Epithelial cell of proximal tubule (primary cell): ENCODE results near the gene XRN2. TPM values are rescaled to one million over a fixed set of nuclear protein-coding genes. Genes with fewer than 3 reads are reported as not detected.

Source experiments
- DNase-seq: peaks from one replicate; pipeline ENCODE4 v3.0.0-alpha.2; 2011; ENCODE audit warnings: low read depth
- H3K4me3 ChIP-seq: 2 replicates; pipeline ENCODE4 v1.5.1; 2011; ENCODE audit warnings: low read depth, mild to moderate bottlenecking, low read length
- total RNA-seq: library from RNA; depleted of rRNA; stranded (reverse); fragments of >200 nt; gene quantifications from 2 replicates; pipeline ENCODE4 v1.2.3, GENCODE V29; 2015
- TF ChIP-seq, protein P1 (sequence below): conservative IDR thresholded peaks from 2 replicates; pipeline ENCODE4 v1.5.1; 2012; ENCODE audit warnings: low read depth, mild to moderate bottlenecking, low read length

Gene XRN2
- total RNA-seq, 1 donor from 2014 or later = 92.0 TPM

DNA sequence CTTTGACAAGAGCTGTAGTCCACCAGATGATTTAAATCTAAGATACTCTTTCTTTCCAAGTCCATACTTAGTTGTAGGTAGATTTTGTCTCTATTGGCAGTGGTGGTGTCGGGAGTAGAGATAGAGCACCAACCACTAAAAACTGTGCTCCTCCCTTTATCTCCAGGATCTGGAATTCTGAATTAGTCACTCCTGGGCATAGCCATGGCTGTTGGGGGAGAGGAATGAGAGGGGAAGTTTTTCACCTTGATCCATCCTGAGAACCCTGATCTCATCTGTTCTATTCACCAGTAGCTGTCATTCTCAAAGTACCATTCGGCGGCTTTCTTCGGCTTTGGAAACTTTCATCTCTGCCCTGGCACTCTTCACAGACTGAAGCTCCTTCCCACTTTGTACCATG lies 129.8 kb downstream of the XRN2 start:
- H3K4me3 ChIP-seq = no peak overlapping the region
- TF ChIP-seq, protein P1, sequence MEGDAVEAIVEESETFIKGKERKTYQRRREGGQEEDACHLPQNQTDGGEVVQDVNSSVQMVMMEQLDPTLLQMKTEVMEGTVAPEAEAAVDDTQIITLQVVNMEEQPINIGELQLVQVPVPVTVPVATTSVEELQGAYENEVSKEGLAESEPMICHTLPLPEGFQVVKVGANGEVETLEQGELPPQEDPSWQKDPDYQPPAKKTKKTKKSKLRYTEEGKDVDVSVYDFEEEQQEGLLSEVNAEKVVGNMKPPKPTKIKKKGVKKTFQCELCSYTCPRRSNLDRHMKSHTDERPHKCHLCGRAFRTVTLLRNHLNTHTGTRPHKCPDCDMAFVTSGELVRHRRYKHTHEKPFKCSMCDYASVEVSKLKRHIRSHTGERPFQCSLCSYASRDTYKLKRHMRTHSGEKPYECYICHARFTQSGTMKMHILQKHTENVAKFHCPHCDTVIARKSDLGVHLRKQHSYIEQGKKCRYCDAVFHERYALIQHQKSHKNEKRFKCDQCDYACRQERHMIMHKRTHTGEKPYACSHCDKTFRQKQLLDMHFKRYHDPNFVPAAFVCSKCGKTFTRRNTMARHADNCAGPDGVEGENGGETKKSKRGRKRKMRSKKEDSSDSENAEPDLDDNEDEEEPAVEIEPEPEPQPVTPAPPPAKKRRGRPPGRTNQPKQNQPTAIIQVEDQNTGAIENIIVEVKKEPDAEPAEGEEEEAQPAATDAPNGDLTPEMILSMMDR = no peak
- no peak for DNase-seq

DNA sequence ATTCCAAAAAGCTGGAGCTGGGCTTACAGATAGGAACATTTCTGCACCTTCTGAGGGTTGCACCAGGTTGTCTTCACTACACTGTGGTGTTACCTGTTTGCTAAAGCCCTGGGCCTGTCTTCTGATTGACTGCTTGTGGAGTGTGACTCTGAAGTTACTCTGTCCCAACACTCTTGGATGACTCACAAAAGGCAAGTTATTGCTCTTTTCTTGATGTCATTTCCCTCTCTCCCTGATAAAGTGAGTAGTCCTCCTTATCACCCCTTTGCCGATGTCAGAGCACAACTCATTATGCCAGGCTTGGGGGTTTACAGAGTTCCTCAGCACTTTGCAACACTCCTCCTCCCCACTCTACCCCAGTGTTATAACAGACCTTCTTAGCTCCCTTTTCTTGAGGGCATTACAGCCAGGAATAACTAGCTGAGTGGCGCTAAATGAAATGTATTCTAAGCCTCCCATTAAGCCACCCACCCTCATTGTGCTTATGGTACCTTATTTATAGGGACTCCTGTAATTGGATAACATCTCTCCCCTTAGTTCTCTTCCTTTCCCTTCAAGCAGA lies 130.3 kb downstream of the XRN2 start:
- TF ChIP-seq, protein P1 = no peak
- no peak for DNase-seq
- H3K4me3 ChIP-seq = no peak overlapping the region

DNA sequence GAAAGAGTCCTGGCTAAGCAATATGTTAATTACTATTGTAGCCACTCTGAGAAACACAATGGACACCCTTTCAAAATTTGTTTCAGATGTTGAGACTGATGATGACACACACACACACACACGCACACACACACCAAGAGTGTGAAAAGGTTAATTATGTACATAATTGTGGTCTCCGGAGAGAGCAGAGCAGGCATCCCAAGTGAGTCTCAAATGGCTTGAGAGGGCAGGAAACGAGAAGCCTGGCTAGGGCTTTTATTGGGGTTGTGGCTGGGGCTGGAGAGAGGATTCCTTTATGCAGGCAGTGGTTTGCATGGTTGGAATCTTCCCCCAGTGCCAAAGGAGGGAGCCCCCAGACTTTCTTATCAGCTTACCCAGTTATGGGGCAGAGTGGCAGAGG lies 132.4 kb downstream of the XRN2 start:
- DNase-seq = no peak
- TF ChIP-seq, protein P1 = no peak

DNA sequence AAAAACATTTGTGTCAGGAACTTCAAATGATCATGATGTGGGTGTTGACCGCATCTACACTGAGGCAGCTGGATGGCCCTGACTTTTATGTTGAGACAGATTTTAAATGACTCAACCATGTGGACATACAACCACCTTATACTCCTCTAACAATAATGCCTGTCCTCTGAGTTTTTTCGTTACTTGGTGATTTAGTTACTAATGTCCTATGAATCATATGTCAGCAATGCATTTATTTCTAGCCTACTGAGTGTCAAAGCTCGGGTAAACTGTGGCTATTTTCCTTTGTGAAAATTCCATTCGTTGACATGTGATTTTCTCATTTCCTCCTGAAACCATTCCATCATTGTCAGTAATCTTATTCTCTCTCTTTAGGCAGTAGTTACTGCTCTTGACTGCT lies 133.1 kb downstream of the XRN2 start:
- peak; percentile 98 for DNase-seq
- H3K4me3 ChIP-seq = no peak overlapping the region
- TF ChIP-seq, protein P1 = no peak

More for the DNA sequence above, 132.4 kb downstream of the XRN2 start:
- H3K4me3 ChIP-seq = no peak overlapping the region

DNA sequence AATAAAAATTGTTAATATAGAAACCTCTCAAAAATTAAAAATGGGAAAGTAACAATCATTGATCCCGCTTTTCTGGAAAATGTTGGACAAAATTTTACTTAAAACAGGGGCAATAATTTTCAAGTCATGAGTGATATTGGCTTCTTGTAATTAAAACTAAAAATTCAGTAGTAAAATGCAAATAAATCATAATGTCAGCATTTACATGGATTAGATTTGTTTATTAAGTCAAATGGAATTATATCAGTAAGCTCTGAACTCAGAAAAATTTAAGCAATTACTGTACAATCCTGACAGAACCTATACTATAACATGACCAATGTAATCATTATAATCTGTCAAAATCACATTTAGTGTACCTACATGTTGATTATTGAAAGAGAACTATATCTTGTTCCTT lies 134.1 kb downstream of the XRN2 start:
- no peak for DNase-seq
- TF ChIP-seq, protein P1 = no peak
- no peak overlapping the region for H3K4me3 ChIP-seq

DNA sequence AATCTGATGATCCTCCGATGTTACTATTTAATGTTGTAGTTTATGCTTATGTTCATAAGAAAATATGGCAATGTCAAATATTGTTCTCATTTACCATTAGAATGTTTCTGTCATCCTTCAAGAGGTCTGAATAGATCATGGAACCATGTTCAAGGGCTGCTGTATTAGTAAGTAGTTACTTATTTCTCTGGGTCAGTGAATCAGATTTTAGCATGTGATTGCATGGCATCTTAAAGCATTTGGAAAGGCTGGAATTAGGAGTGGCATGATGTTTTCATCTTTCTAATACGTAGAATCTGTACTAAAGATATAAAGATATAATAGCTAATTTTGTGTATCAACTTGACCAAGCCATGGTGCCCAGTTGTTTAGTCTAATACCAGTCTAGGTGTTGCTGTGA lies 134.7 kb downstream of the XRN2 start:
- TF ChIP-seq, protein P1 = no peak
- no peak for DNase-seq
- no peak overlapping the region for H3K4me3 ChIP-seq

Other genes with a start within 250 kb of the XRN2 start
- gene LINC00237, start 197.0 kb upstream of the XRN2 start, total RNA-seq = not detected in 2 replicates
- gene KIZ, start 177.2 kb upstream of the XRN2 start, total RNA-seq = 3.1 and 4.7 TPM in 2 replicates
- not detected in 2 replicates for gene NKX2-4, start 94.2 kb downstream of the XRN2 start, total RNA-seq
- gene NKX2-2, start 210.7 kb downstream of the XRN2 start, total RNA-seq = not detected in 2 replicates